H9 (cell line): ENCODE data around the gene FCN1. TPM values are rescaled to one million over a fixed set of nuclear protein-coding genes. Genes with fewer than 3 reads are reported as not detected.

Experiments used
- DNase-seq: peaks from one replicate; pipeline ENCODE4 v3.0.0-alpha.2; 2017
- H2AFZ ChIP-seq: one replicate; pipeline ENCODE4 v1.6.1; 2013; ENCODE audit warnings: mild to moderate bottlenecking, low read length, control low read depth, moderate library complexity
- H2AK5ac ChIP-seq: 2 replicates; pipeline ENCODE4 v1.6.1; 2013; ENCODE audit warnings: low read length, control low read depth, mixed read lengths; ENCODE audit not compliant: insufficient read length
- H2BK120ac ChIP-seq: one replicate; pipeline ENCODE4 v1.6.1; 2013; ENCODE audit warnings: low read depth, mild to moderate bottlenecking, low read length, control low read depth, inconsistent platforms; ENCODE audit not compliant: poor library complexity, severe bottlenecking
- H2BK12ac ChIP-seq: 2 replicates; pipeline ENCODE4 v1.6.1; 2013; ENCODE audit warnings: low read length, control low read depth, mixed read lengths, low read depth; ENCODE audit not compliant: insufficient read length
- H2BK15ac ChIP-seq: 2 replicates; pipeline ENCODE4 v1.6.1; 2013; ENCODE audit warnings: low read depth, low read length, control low read depth
- H2BK20ac ChIP-seq: one replicate; pipeline ENCODE4 v1.6.1; 2013; ENCODE audit warnings: low read depth, mild to moderate bottlenecking, low read length, control low read depth, inconsistent platforms; ENCODE audit not compliant: poor library complexity, severe bottlenecking
- H2BK5ac ChIP-seq: 2 replicates; pipeline ENCODE4 v1.6.1; 2013; ENCODE audit warnings: low read length, control low read depth, mixed read lengths; ENCODE audit not compliant: insufficient read length
- H3K14ac ChIP-seq: 2 replicates; pipeline ENCODE4 v1.6.1; 2013; ENCODE audit warnings: low read length, control low read depth; ENCODE audit not compliant: insufficient read depth
- H3K18ac ChIP-seq: 2 replicates; pipeline ENCODE4 v1.6.1; 2013; ENCODE audit warnings: low read depth, mild to moderate bottlenecking, mixed read lengths, low read length, control low read depth; ENCODE audit not compliant: insufficient read length
- H3K23ac ChIP-seq: 2 replicates; pipeline ENCODE4 v1.6.1; 2013; ENCODE audit warnings: low read length, control low read depth, mixed read lengths, low read depth; ENCODE audit not compliant: insufficient read length
- H3K23me2 ChIP-seq: 2 replicates; pipeline ENCODE4 v1.6.1; 2013; ENCODE audit warnings: low read depth, mild to moderate bottlenecking, mixed read lengths, low read length, control low read depth; ENCODE audit not compliant: insufficient read length, poor library complexity, severe bottlenecking
- H3K27ac ChIP-seq: 2 replicates; pipeline ENCODE4 v1.5.1; 2013; ENCODE audit warnings: low read length, control low read depth, mixed read lengths, low read depth; ENCODE audit not compliant: insufficient read length
- H3K27me3 ChIP-seq: 2 replicates; pipeline ENCODE4 v1.6.1; 2013; ENCODE audit warnings: low read length, control low read depth, inconsistent platforms; ENCODE audit not compliant: insufficient read depth
- H3K4ac ChIP-seq: 2 replicates; pipeline ENCODE4 v1.6.1; 2013; ENCODE audit warnings: low read depth, mild to moderate bottlenecking, control low read depth, inconsistent platforms, low read length, moderate library complexity
- H3K4me1 ChIP-seq: 2 replicates; pipeline ENCODE4 v1.6.1; 2013; ENCODE audit warnings: low read length, control low read depth, inconsistent platforms; ENCODE audit not compliant: insufficient read depth
- H3K4me2 ChIP-seq: 2 replicates; pipeline ENCODE4 v1.6.1; 2013; ENCODE audit warnings: low read length, control low read depth, mixed read lengths; ENCODE audit not compliant: insufficient read length, insufficient read depth
- H3K56ac ChIP-seq: 2 replicates; pipeline ENCODE4 v1.6.1; 2013; ENCODE audit warnings: low read depth, mild to moderate bottlenecking, mixed read lengths, low read length, control low read depth; ENCODE audit not compliant: insufficient read length
- H3K79me1 ChIP-seq: 2 replicates; pipeline ENCODE4 v1.6.1; 2013; ENCODE audit warnings: low read depth, mild to moderate bottlenecking, moderate library complexity, low read length, control low read depth, inconsistent platforms; ENCODE audit not compliant: insufficient read depth, poor library complexity, severe bottlenecking
- H3K79me2 ChIP-seq: 2 replicates; pipeline ENCODE4 v1.6.1; 2013; ENCODE audit warnings: low read length, control low read depth, inconsistent platforms; ENCODE audit not compliant: insufficient read depth
- H3K9ac ChIP-seq: 2 replicates; pipeline ENCODE4 v1.6.1; 2013; ENCODE audit warnings: low read length, control low read depth, mixed read lengths; ENCODE audit not compliant: insufficient read length; ENCODE audit errors: extremely low read depth
- H3K9me3 ChIP-seq: one replicate; pipeline ENCODE4 v1.6.1; 2013; ENCODE audit warnings: low read depth, low read length, inconsistent platforms; ENCODE audit not compliant: control insufficient read depth
- H3T11ph ChIP-seq: one replicate; pipeline ENCODE4 v1.6.1; 2013; ENCODE audit warnings: mild to moderate bottlenecking, low read length, control low read depth, inconsistent platforms
- H4K20me1 ChIP-seq: one replicate; pipeline ENCODE4 v1.6.1; 2013; ENCODE audit not compliant: control insufficient read depth, insufficient read length, insufficient read depth
- H4K5ac ChIP-seq: 2 replicates; pipeline ENCODE4 v1.6.1; 2013; ENCODE audit warnings: low read depth, mild to moderate bottlenecking, mixed read lengths, low read length, control low read depth; ENCODE audit not compliant: insufficient read length
- H4K8ac ChIP-seq: replicated peaks from 2 replicates; pipeline ENCODE4 v1.6.1; 2013; ENCODE audit warnings: low read length, control low read depth, mixed read lengths, low read depth; ENCODE audit not compliant: insufficient read length
- H4K91ac ChIP-seq: 2 replicates; pipeline ENCODE4 v1.6.1; 2013; ENCODE audit warnings: low read depth, mild to moderate bottlenecking, moderate library complexity, mixed read lengths, low read length, control low read depth; ENCODE audit not compliant: insufficient read length
- H3K27ac Mint-ChIP-seq, 3 experiments: 2 replicates in 2 of 3; 3 replicates in 1 of 3; pipeline ENCODE4 v1.8.0; 2020 to 2021; ENCODE audit warnings: mixed read lengths in 3 of 3, mild to moderate bottlenecking in 1 of 3, moderate library complexity in 1 of 3
- H3K27me3 Mint-ChIP-seq: 2 replicates; pipeline ENCODE4 v1.8.0; 2021; ENCODE audit warnings: low read depth, mild to moderate bottlenecking, moderate library complexity, mixed read lengths
- H3K36me3 Mint-ChIP-seq, 3 experiments: 2 replicates in 2 of 3; 3 replicates in 1 of 3; pipeline ENCODE4 v1.8.0; 2020 to 2021; ENCODE audit warnings: low read depth in 3 of 3, mixed read lengths in 3 of 3; ENCODE audit not compliant: insufficient read depth in 1 of 3
- H3K4me1 Mint-ChIP-seq, 2 experiments: 2 replicates each; pipeline ENCODE4 v1.8.0; 2020; ENCODE audit warnings: mixed read lengths in 2 of 2
- H3K4me3 Mint-ChIP-seq, 2 experiments: 2 replicates in 1 of 2; 3 replicates in 1 of 2; pipeline ENCODE4 v1.8.0; 2020 to 2021; ENCODE audit warnings: mild to moderate bottlenecking in 2 of 2, mixed read lengths in 2 of 2, moderate library complexity in 1 of 2
- H3K9me3 Mint-ChIP-seq, 2 experiments: 2 replicates in 1 of 2; 3 replicates in 1 of 2; pipeline ENCODE4 v1.8.0; 2020; ENCODE audit warnings: mild to moderate bottlenecking in 2 of 2, mixed read lengths in 2 of 2, moderate library complexity in 1 of 2
- CTCF ChIP-seq: fragments of 200-600 bp; sonication (generic); conservative IDR thresholded peaks from 3 replicates; pipeline ENCODE4 v1.8.0; 2021; ENCODE audit warnings: antibody characterized with exemption, mild to moderate bottlenecking
- WGBS: extraction: QIAGEN DNeasy Blood & Tissue Kit; methylation state at CpG from one replicate; pipeline ENCODE4 v1.1.7; 2013; ENCODE audit warnings: missing lambda C conversion rate, low lambda C conversion rate, mixed read lengths; ENCODE audit not compliant: insufficient read length; ENCODE audit errors: extremely low coverage; 5-methylcytosine and 5-hydroxymethylcytosine counted together
- total RNA-seq: library from RNA; stranded (reverse); gene quantifications from 2 replicates; pipeline ENCODE4 v1.2.1, GENCODE V29; 2021

The FCN1 gene
- total RNA-seq, 1 experiment from 2014 or later: not detected

DNA sequence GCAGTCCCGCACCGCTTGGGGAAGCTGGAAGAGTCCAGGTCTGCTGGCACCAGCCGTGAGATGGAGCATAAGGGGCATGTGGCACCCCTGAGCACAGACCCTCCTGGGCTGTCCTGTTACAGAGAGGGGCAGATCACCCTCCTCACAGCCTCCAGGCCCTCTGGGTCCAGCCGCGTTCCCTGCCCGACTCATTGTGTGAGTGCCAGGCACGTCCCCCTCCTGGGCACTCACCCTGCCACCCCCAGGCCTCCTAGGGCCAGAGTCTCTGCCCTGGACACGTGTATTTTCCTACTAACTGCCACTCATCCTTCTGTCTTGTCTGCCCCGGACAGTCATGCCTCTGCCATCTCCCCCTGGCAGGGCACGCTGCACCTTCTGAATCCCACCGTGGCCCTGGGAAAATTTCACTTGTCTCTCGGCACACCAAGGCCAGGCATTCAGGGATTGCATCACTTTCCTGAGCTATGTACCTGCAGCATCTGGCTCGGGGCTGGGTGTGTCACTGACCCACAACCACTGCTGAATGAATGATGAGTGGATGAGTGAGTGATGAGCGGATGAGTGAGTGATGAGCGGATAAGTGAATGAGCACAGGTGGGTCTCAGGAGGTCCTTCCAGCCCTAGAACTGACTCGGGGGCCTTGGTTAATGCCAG is 21.5 kb upstream of the FCN1 start:
- no peak overlapping the region for H4K5ac ChIP-seq
- no peaks in the 10 kb centered on the region for H3K4me1 ChIP-seq
- no peaks in the 10 kb centered on the region for H4K20me1 ChIP-seq
- no peak overlapping the region for H2BK15ac ChIP-seq
- no peaks in the 10 kb centered on the region; the same call in 1 of the 2 replicates for H3K27me3 ChIP-seq
- H3K9ac ChIP-seq: no peak overlapping the region
- no peak overlapping the region for H2BK20ac ChIP-seq
- no peak overlapping the region for H3K27ac ChIP-seq
- H2BK120ac ChIP-seq: no peak overlapping the region
- H2BK5ac ChIP-seq: no peak overlapping the region
- H3K4me2 ChIP-seq: no peak overlapping the region
- H3K79me2 ChIP-seq: no peaks in the 10 kb centered on the region
- no peak overlapping the region for H2AFZ ChIP-seq
- no CpG with 5 or more reads among the region's 16 CpGs for WGBS
- peaks cover 10% of the 10 kb centered on the region for H3K27me3 Mint-ChIP-seq
- no peaks in the 10 kb centered on the region for H3K23me2 ChIP-seq
- no peak overlapping the region for H4K8ac ChIP-seq
- no peak overlapping the region for H3K4me3 Mint-ChIP-seq
- TF ChIP-seq CTCF: no peak
- H3K23ac ChIP-seq: no peak overlapping the region
- no peak overlapping the region for H4K91ac ChIP-seq
- H3K18ac ChIP-seq: no peak overlapping the region
- no peak overlapping the region for H3T11ph ChIP-seq
- H3K9me3 ChIP-seq: no peaks in the 10 kb centered on the region
- H3K14ac ChIP-seq: no peak overlapping the region; the same call in 1 of the 2 replicates
- no peaks in the 10 kb centered on the region for H3K79me1 ChIP-seq
- H3K56ac ChIP-seq: no peak overlapping the region
- H3K4me1 Mint-ChIP-seq: peaks cover 30 to 40% of the 10 kb centered on the region in 2 experiments
- H3K27ac Mint-ChIP-seq: peak overlapping the region in 2 of 3 experiments; percentile 1 to 88; a peak in 2 of 7 replicates
- H3K4ac ChIP-seq: no peak overlapping the region
- no peak overlapping the region for H2BK12ac ChIP-seq
- no peak overlapping the region for H2AK5ac ChIP-seq
- no peaks in the 10 kb centered on the region; a peak in 1 of 5 replicates for H3K9me3 Mint-ChIP-seq
- no peak for DNase-seq
- H3K36me3 Mint-ChIP-seq: no peaks in the 10 kb centered on the region
